Heart right ventricle (tissue), 16 donors: ENCODE results near the gene ACVR2B. TPM values are rescaled to one million over a fixed set of nuclear protein-coding genes. Genes with fewer than 3 reads are reported as not detected.
A peak's percentile ranks its signal among the peaks of the same experiment; 100 is the strongest.

Source experiments
- ATAC-seq, 8 donors: fragments of 200-7000 bp; cut with Tn5 transposase; one replicate each; pipeline ENCODE4 v1.9.1; 2020; ENCODE audit warnings: mild to moderate bottlenecking in 8 of 8, moderate library complexity in 8 of 8, moderate number of reproducible peaks in 1 of 8
- DNase-seq, 2 donors: peaks; one replicate each; pipeline ENCODE4 v3.0.0-alpha.2; 2020
- H3K27ac ChIP-seq, 10 donors: fragments of 200-600 bp; sonication (generic) in 2 of 10; one replicate each; pipeline versions ENCODE4 v1.5.0 to v1.8.0; 2020 to 2022; ENCODE audit warnings: mild to moderate bottlenecking in 3 of 10
- H3K27me3 ChIP-seq, 7 donors: fragments of 200-600 bp; one replicate each; pipeline ENCODE4 v1.8.0; 2021 to 2022; ENCODE audit warnings: mild to moderate bottlenecking in 2 of 7
- H3K36me3 ChIP-seq, 9 donors: fragments of 200-600 bp; sonication (generic) in 1 of 9; one replicate each; pipeline versions ENCODE4 v1.5.0 to v1.8.0; 2020 to 2022; ENCODE audit warnings: mild to moderate bottlenecking in 2 of 9
- H3K4me1 ChIP-seq, 9 donors: fragments of 200-600 bp; sonication (generic) in 1 of 9; one replicate each; pipeline versions ENCODE4 v1.5.0 to v1.8.0; 2020 to 2022; ENCODE audit warnings: mild to moderate bottlenecking in 4 of 9
- H3K4me3 ChIP-seq, 10 donors: fragments of 200-600 bp; sonication (generic) in 2 of 10; one replicate each; pipeline versions ENCODE4 v1.5.0 to v1.8.0; 2020 to 2022; ENCODE audit warnings: mild to moderate bottlenecking in 7 of 10, moderate library complexity in 2 of 10
- H3K9me3 ChIP-seq, 11 donors: fragments of 200-600 bp in 10 of 11; sonication (generic) in 2 of 11; one replicate each; pipeline versions ENCODE4 v1.5.0 to v1.8.0; 2013 to 2022; ENCODE audit warnings: mild to moderate bottlenecking in 2 of 11, control low read depth in 1 of 11, moderate library complexity in 1 of 11
- WGBS, 2 donors: extraction: QIAGEN DNeasy Blood & Tissue Kit; methylation state at CpG; one replicate each; pipeline ENCODE4 v1.1.7; 2013; ENCODE audit warnings: inconsistent platforms in 1 of 2; 5-methylcytosine and 5-hydroxymethylcytosine counted together
- intact Hi-C, 10 donors: fragments of 100-400 bp; cut with DNase I; formaldehyde crosslinking; loops; one replicate each; pipeline versions ENCODE4 v1.11.1 to v1.14.2; 2022
- polyA plus RNA-seq, 2 donors: library from polyadenylated mRNA; stranded (reverse); fragments of 200-250 nt; gene quantifications; one replicate each; pipeline ENCODE4 v1.2.3, GENCODE V29; 2013
- total RNA-seq, 10 donors: library from RNA; stranded (reverse); fragmentation: NEBNext Ultra II Directional in 3 of 10; extraction: Animal tissue kit (Norgen Biotek cat#: 25700) in 3 of 10; gene quantifications; one replicate each; pipeline versions ENCODE4 v1.2.1 to v1.2.4, GENCODE V29; 2021 to 2023
- TF ChIP-seq, protein P1 (sequence below), 9 donors: fragments of 200-600 bp; sonication (generic) in 2 of 9; IDR thresholded peaks; one replicate each; pipeline versions ENCODE4 v1.5.0 to v1.8.0; 2021 to 2022; ENCODE audit warnings: antibody characterized with exemption in 9 of 9, mild to moderate bottlenecking in 5 of 9, moderate library complexity in 1 of 9
- donor health status: Arrhythmogenic right ventricular cardiomyopathy.
- donor health status: ischemic (EF 13 %, LVEDD 7.1; RV severe dilation, severe dysfunction).
- donor health status: healthy with polysubstance abuse.
- donor health status: DM: no; HTN: yes; CAD: no.
- donor health status: DM: no; HTN: no; CAD: no.
- donor health status: ischemic (EF 25% LVEDD 6.9; RV normal size, moderate dysfunction).
- donor health status: ischemic (EF 25% LVEDD 5.7; RV mildly dilated, moderate dysfunction).
- donor health status: healthy.
- donor health status: DM: yes; HTN: yes; CAD: no.
- donor health status: Ischemic cardiomyopathy.
- donor health status: ischemic (EF 35%, LVEDD 5.7; RV mildly dilated, moderate dysfunction).
- donor health status: nonischemic (EF 11% LVEDD 7.7; RV severe dilation, severe dysfunction).
- donor health status: DM: yes; HTN: yes; CAD: no.
- donor health status: PGD.
- donor health status: ischemic (EF 29% LVEDD 5.4; RV normal size, mild dysfunction).
- donor health status: nonischemic (EF 23%, LVEDD 6.1; RV moderate dilation, normal function).

ACVR2B gene
- total and polyA plus RNA-seq, 12 donors = 0.43 to 7.6 (median 6.1) TPM

DNA sequence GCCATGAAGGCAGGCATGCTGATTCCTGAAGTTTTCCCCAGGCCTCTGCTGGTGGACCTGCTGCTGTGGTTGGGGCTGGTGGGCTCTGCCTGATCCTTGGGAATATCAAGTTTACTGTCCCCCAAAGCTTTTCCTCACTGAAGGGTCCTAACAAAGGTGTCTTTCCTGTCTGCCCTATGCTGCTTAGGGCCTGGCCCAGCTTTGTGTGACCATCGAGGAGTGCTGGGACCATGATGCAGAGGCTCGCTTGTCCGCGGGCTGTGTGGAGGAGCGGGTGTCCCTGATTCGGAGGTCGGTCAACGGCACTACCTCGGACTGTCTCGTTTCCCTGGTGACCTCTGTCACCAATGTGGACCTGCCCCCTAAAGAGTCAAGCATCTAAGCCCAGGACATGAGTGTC is 29.3 kb downstream of the ACVR2B start:
- Histone ChIP-seq H3K27me3 (no peaks in the 10 kb centered on the region), H3K36me3 (peaks cover 0 to 72% (median 26%) of the 10 kb centered on the region in 9 donors), H3K27ac (no peak overlapping the region), H3K4me3 (no peak overlapping the region), H3K4me1 (peaks cover 0 to 7% (median 0%) of the 10 kb centered on the region in 9 donors), H3K9me3 (no peaks in the 10 kb centered on the region)
- TF ChIP-seq, protein P1, sequence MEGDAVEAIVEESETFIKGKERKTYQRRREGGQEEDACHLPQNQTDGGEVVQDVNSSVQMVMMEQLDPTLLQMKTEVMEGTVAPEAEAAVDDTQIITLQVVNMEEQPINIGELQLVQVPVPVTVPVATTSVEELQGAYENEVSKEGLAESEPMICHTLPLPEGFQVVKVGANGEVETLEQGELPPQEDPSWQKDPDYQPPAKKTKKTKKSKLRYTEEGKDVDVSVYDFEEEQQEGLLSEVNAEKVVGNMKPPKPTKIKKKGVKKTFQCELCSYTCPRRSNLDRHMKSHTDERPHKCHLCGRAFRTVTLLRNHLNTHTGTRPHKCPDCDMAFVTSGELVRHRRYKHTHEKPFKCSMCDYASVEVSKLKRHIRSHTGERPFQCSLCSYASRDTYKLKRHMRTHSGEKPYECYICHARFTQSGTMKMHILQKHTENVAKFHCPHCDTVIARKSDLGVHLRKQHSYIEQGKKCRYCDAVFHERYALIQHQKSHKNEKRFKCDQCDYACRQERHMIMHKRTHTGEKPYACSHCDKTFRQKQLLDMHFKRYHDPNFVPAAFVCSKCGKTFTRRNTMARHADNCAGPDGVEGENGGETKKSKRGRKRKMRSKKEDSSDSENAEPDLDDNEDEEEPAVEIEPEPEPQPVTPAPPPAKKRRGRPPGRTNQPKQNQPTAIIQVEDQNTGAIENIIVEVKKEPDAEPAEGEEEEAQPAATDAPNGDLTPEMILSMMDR (IDR thresholded peaks at IDR 0.05) = no peak
- WGBS, 2 donors = 84 to 94% methylated on average over 10 of the region's 10 CpGs
- no peak for ATAC-seq
- intact Hi-C loops = loop anchor here in 4 of 10 donors (5.0 to 10.0 kb wide), 4 partner anchors 136 to 478 kb away; partner anchors contain the start of genes ACAA1 (in 1 of the 4), MYD88 (in 1 of the 4) and XYLB (in 1 of the 4)
- no peak for DNase-seq

DNA sequence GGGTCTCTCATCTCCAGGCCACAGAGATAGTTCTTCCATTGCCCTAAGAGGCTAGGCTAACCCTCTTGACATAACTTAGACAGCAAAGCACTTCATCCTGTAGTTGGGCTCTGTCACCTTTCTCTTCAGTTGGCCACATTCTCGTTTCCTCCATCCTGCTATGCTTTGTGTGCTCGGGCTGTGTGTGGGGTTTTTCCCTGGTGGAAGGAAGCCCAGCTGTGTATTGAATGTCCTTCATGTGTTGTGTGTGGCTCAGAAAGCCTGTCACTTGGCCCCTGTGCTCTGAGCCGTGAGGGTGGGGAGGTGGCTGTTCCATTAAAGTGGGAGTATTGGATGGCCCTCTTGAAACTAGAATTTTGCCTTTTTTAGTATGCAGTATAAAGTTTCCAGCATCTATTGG is 33.6 kb downstream of the ACVR2B start:
- Histone ChIP-seq H3K27me3 (no peaks in the 10 kb centered on the region), H3K4me3 (no peak overlapping the region), H3K36me3 (peaks cover 0 to 36% (median 7%) of the 10 kb centered on the region in 9 donors), H3K4me1 (peaks cover 0 to 7% (median 0%) of the 10 kb centered on the region in 9 donors), H3K27ac (no peak overlapping the region), H3K9me3 (no peaks in the 10 kb centered on the region)
- 50 to 62% methylated on average over 3 of the region's 3 CpGs for WGBS, 2 donors
- ATAC-seq (peak in 4 of 8 donors; percentile 21 to 55 (median 42)), DNase-seq (no peak)
- TF ChIP-seq, protein P1 (IDR thresholded peaks at IDR 0.05) = no peak
- intact Hi-C loops = loop anchor here in 2 of 10 donors (10.0 kb wide), 2 partner anchors 353 to 483 kb away; partner anchors contain the start of genes ACAA1 (in 1 of the 2) and MYD88 (in 1 of the 2)

DNA sequence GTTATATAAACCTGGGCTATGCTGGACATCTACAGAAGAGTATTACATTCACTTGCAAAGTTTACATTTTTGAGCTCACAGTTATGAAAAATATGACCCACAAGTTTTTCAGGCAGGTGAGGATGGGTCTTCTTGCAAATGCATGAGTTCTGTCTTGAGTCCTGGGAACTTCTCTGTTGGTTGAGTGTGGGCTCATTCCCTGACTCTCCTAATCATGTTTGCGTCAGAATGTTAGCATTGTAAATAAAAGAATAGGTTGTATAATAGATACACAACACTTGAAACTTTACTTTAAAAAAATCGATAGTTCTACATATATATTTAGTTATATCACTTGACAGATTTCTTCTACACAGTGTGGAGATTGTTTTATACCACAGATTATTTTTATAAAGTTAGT is 35.3 kb downstream of the ACVR2B start:
- DNase-seq = no peak
- intact Hi-C loops = loop anchor here in 2 of 10 donors (10.0 kb wide), 2 partner anchors 354 to 484 kb away; partner anchors contain the start of genes ACAA1 (in 1 of the 2) and MYD88 (in 1 of the 2)
- Histone ChIP-seq H3K9me3 (no peaks in the 10 kb centered on the region), H3K27me3 (no peaks in the 10 kb centered on the region), H3K4me3 (no peak overlapping the region), H3K27ac (no peak overlapping the region), H3K4me1 (peaks cover 0 to 10% (median 0%) of the 10 kb centered on the region in 9 donors), H3K36me3 (peaks cover 0 to 19% (median 0%) of the 10 kb centered on the region in 9 donors)
- WGBS, 2 donors = 95 to 96% methylated on average over 2 of the region's 2 CpGs
- TF ChIP-seq, protein P1 (IDR thresholded peaks at IDR 0.05) = no peak
- no peak for ATAC-seq

DNA sequence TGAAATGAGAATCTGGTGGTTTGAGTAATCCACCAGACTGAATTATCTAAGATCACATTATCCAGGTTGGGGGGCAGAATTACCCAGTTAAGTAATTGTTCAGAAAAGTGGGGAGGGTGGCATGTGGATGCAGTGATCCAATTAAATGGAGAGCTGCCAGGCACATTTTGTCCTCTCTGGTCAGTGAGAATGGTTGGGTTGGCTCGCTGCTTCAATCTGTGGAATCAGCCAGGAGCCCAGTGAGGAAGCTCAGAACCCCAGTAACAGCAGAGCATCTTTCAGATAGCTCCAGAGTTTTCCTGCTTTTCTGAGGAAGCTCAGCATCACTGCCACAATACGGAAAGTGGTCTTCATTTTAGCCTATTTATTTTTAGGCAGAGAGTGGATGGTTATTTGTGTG is 36.1 kb downstream of the ACVR2B start:
- no peak overlapping the region for H3K4me3 ChIP-seq
- H3K27ac ChIP-seq = no peak overlapping the region
- peak in 1 of 8 donors; percentile 23 for ATAC-seq
- WGBS, 2 donors = 86 to 91% methylated on average over 2 of the region's 2 CpGs
- intact Hi-C loops = loop anchor here in 6 of 10 donors (5.0 to 10.0 kb wide), 5 partner anchors 165 to 485 kb away; partner anchors contain the start of genes ACAA1 (in 1 of the 6) and MYD88 (in 1 of the 6)
- H3K36me3 ChIP-seq = peaks cover 0 to 13% (median 0%) of the 10 kb centered on the region in 9 donors
- no peaks in the 10 kb centered on the region for H3K27me3 ChIP-seq
- DNase-seq = no peak
- no peaks in the 10 kb centered on the region for H3K9me3 ChIP-seq
- H3K4me1 ChIP-seq = peaks cover 0 to 10% (median 0%) of the 10 kb centered on the region in 9 donors
- TF ChIP-seq, protein P1 (IDR thresholded peaks at IDR 0.05) = no peak
